Prostate gland (tissue), 2 donors: ENCODE measurements around the gene EIF4G3.

Experiments
- CTCF ChIP-seq, 4 experiments: fragments of 200-600 bp in 2 of 4; fragments of 450-650 bp in 2 of 4; sonication (generic) in 2 of 4; IDR thresholded peaks; 1 replicate in 3 of 4; 2 replicates in 1 of 4; pipeline ENCODE4 v1.5.1; 2016 to 2019; ENCODE audit warnings: antibody characterized with exemption in 4 of 4, mild to moderate bottlenecking in 2 of 4, moderate library complexity in 2 of 4
- POLR2A ChIP-seq: fragments of 450-650 bp; IDR thresholded peaks from one replicate; pipeline ENCODE4 v1.6.1; 2016; ENCODE audit warnings: antibody characterized with exemption, mild to moderate bottlenecking

DNA sequence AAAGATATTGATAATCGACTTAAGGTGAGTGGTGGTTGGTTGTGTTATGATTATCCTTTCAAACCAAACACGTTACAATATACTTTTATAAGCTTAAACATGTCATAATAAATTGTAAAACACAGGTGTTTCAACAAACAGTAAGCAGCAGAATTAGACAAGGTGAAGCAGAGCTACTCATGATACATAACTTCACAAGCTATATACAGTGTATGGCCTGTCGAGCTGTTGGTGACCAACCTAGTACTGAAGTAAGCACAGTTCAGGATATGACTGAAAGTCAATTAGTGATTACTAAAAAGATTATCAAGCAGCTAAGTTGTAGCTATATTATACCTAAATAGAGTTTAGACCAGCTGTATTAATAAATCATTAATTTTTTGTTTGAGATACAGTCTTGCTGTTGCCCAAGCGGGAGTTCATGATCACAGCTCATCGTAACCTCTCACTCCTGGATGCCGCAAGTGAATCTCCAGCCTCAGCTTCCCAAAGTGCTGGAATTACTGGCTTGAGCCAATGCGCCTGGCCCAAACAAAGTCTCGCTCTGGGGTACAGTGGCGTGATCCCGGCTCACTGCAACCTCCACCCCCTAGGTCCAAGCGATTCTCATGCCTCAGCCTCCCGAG, 148.1 kb downstream of the EIF4G3 start:
- no peak for TF ChIP-seq CTCF (IDR thresholded peaks at IDR 0.05)
- no peak for TF ChIP-seq POLR2A
